ENCODE results near the gene XRCC5.

DNA sequence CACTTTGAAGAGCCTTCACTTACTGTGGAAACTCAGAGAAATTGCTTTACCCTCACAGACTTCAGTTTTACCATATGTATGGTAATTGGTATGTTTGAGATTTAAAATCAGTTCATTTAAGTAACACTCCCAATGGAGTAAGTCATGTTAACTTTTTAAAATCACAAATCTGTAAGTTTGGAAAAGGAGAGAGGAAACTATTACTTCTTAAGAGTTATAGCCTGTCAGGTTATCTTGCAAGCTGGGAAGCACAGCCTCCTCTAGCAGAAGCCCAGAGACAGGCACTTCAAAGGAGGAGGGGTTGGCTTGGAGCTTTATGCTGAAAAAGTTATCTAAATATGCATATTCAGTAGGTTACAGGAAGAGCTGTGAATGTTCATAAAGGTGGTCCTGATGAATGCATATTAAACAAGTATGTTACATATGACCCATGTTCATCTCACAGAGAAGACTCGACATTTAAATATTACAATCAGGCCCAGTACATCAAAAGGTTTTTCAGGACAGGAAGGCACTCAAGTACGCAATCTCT, 102.5 kb downstream of the XRCC5 start:
- no peak for TF ChIP-seq TCF7L2 (IDR thresholded peaks at IDR 0.05; ENCODE audit: low read depth, low read length)
- TF ChIP-seq, protein P1, sequence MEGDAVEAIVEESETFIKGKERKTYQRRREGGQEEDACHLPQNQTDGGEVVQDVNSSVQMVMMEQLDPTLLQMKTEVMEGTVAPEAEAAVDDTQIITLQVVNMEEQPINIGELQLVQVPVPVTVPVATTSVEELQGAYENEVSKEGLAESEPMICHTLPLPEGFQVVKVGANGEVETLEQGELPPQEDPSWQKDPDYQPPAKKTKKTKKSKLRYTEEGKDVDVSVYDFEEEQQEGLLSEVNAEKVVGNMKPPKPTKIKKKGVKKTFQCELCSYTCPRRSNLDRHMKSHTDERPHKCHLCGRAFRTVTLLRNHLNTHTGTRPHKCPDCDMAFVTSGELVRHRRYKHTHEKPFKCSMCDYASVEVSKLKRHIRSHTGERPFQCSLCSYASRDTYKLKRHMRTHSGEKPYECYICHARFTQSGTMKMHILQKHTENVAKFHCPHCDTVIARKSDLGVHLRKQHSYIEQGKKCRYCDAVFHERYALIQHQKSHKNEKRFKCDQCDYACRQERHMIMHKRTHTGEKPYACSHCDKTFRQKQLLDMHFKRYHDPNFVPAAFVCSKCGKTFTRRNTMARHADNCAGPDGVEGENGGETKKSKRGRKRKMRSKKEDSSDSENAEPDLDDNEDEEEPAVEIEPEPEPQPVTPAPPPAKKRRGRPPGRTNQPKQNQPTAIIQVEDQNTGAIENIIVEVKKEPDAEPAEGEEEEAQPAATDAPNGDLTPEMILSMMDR (IDR thresholded peaks at IDR 0.05) = no peak
